ENCODE results near the gene FCF1. TPM values are rescaled to one million over a fixed set of nuclear protein-coding genes. Genes with fewer than 3 reads are reported as not detected.

The FCF1 gene
- total and polyA plus RNA-seq, 2 donors from 2014 or later, result 19.7 to 49.6 TPM

GRCh38 chr14:74684434-74684833 lies 28.5 kb upstream of the FCF1 start:
- Histone ChIP-seq H3K4me3 (ENCODE audit: low read length in 3 of 3) (no peak overlapping the region), H3K27me3 (ENCODE audit: control insufficient read depth, insufficient read depth, low read length) (no peaks in the 10 kb centered on the region), H3K36me3 (ENCODE audit: control insufficient read depth in 2 of 3, insufficient read depth in 3 of 3, low read length in 3 of 3) (peaks cover 2 to 10% (median 10%) of the 10 kb centered on the region in 3 donors), H3K9ac (ENCODE audit: low read length in 3 of 3) (no peak overlapping the region), H3K4me1 (ENCODE audit: control insufficient read depth in 2 of 3, insufficient read depth in 2 of 3, low read depth in 1 of 3, low read length in 3 of 3) (no peaks in the 10 kb centered on the region), H3K27ac (ENCODE audit: low read depth in 2 of 2, low read length in 2 of 2) (no peak overlapping the region), H3K9me3 (ENCODE audit: control insufficient read depth in 2 of 3, insufficient read depth in 1 of 3, low read length in 3 of 3) (no peaks in the 10 kb centered on the region)
- TF ChIP-seq CTCF (IDR thresholded peaks at IDR 0.05; ENCODE audit: borderline replicate concordance, extremely low read depth, insufficient read depth), result no peak
- intact Hi-C loops (cut with DNase I), result no loop called here
- FAIRE-seq (no peak), DNase-seq (no peak)

GRCh38 chr14:74685056-74685455 lies 27.9 kb upstream of the FCF1 start:
- H3K4me1 ChIP-seq (ENCODE audit: control insufficient read depth in 2 of 3, insufficient read depth in 2 of 3, low read depth in 1 of 3, low read length in 3 of 3), result no peaks in the 10 kb centered on the region
- H3K27me3 ChIP-seq (ENCODE audit: control insufficient read depth, insufficient read depth, low read length), result no peaks in the 10 kb centered on the region
- no peak for TF ChIP-seq CTCF (IDR thresholded peaks at IDR 0.05; ENCODE audit: borderline replicate concordance, extremely low read depth, insufficient read depth)
- intact Hi-C loops (cut with DNase I), result no loop called here
- DNase-seq (no peak), FAIRE-seq (no peak)
- H3K9ac ChIP-seq (ENCODE audit: low read length in 3 of 3), result no peak overlapping the region
- peaks cover 2 to 13% (median 10%) of the 10 kb centered on the region in 3 donors for H3K36me3 ChIP-seq (ENCODE audit: control insufficient read depth in 2 of 3, insufficient read depth in 3 of 3, low read length in 3 of 3)
- no peaks in the 10 kb centered on the region for H3K9me3 ChIP-seq (ENCODE audit: control insufficient read depth in 2 of 3, insufficient read depth in 1 of 3, low read length in 3 of 3)
- no peak overlapping the region for H3K4me3 ChIP-seq (ENCODE audit: low read length in 3 of 3)
- H3K27ac ChIP-seq (ENCODE audit: low read depth in 2 of 2, low read length in 2 of 2), result no peak overlapping the region

- FAIRE-seq (no peak), DNase-seq (no peak)
- Histone ChIP-seq H3K27ac (ENCODE audit: low read depth in 2 of 2, low read length in 2 of 2) (no peak overlapping the region), H3K36me3 (ENCODE audit: control insufficient read depth in 2 of 3, insufficient read depth in 3 of 3, low read length in 3 of 3) (peaks cover 0 to 19% (median 13%) of the 10 kb centered on the region in 3 donors), H3K9ac (ENCODE audit: low read length in 3 of 3) (no peak overlapping the region), H3K27me3 (ENCODE audit: control insufficient read depth, insufficient read depth, low read length) (no peaks in the 10 kb centered on the region), H3K4me3 (ENCODE audit: low read length in 3 of 3) (no peak overlapping the region), H3K9me3 (ENCODE audit: control insufficient read depth in 2 of 3, insufficient read depth in 1 of 3, low read length in 3 of 3) (no peaks in the 10 kb centered on the region), H3K4me1 (ENCODE audit: control insufficient read depth in 2 of 3, insufficient read depth in 2 of 3, low read depth in 1 of 3, low read length in 3 of 3) (no peaks in the 10 kb centered on the region)
- TF ChIP-seq CTCF (IDR thresholded peaks at IDR 0.05; ENCODE audit: borderline replicate concordance, extremely low read depth, insufficient read depth), result no peak
- intact Hi-C loops (cut with DNase I), result no loop called here
These were observed 26.8 kb upstream of the FCF1 start for GRCh38 chr14:74685921-74686678.
